Loucy (cell line): ENCODE results near the gene DNAJC17.

Experiments used
- H2AFZ ChIP-seq: fragments of 200-600 bp; sonication (generic); 2 replicates; pipeline ENCODE4 v1.6.0; 2016; ENCODE audit warnings: antibody characterized with exemption, mild to moderate bottlenecking, low read length, moderate library complexity
- H3F3A ChIP-seq: fragments of 200-600 bp; 2 replicates; pipeline ENCODE4 v1.6.0; 2016; ENCODE audit warnings: antibody characterized with exemption, low read depth, mild to moderate bottlenecking
- H3K27me3 ChIP-seq: fragments of 200-600 bp; sonication (generic); 2 replicates; pipeline ENCODE4 v1.6.1; 2014; ENCODE audit warnings: low read length, mild to moderate bottlenecking; ENCODE audit not compliant: insufficient read depth, poor library complexity, severe bottlenecking
- H3K36me3 ChIP-seq: fragments of 200-600 bp; sonication (generic); 2 replicates; pipeline ENCODE4 v1.6.1; 2016; ENCODE audit warnings: low read length; ENCODE audit not compliant: insufficient read depth
- H3K4me1 ChIP-seq: fragments of 200-600 bp; sonication (generic); 2 replicates; pipeline ENCODE4 v1.5.1; 2014; ENCODE audit warnings: low read length, mild to moderate bottlenecking; ENCODE audit not compliant: insufficient read depth, poor library complexity, severe bottlenecking
- H3K4me2 ChIP-seq: fragments of 200-600 bp; sonication (generic); 2 replicates; pipeline ENCODE4 v1.6.0; 2014; ENCODE audit warnings: antibody characterized with exemption, low read length, low read depth, mild to moderate bottlenecking; ENCODE audit not compliant: poor library complexity, severe bottlenecking
- H3K4me3 ChIP-seq: fragments of 200-600 bp; sonication (generic); 2 replicates; pipeline ENCODE4 v1.5.1; 2014; ENCODE audit warnings: low read length, mild to moderate bottlenecking, mixed read lengths; ENCODE audit not compliant: poor library complexity, severe bottlenecking
- H3K79me2 ChIP-seq: fragments of 200-600 bp; sonication (generic); 2 replicates; pipeline ENCODE4 v1.6.1; 2014; ENCODE audit warnings: low read length; ENCODE audit not compliant: insufficient read depth
- H3K9ac ChIP-seq: fragments of 200-600 bp; sonication (generic); 2 replicates; pipeline ENCODE4 v1.6.0; 2014; ENCODE audit warnings: mild to moderate bottlenecking, low read depth, low read length, moderate library complexity; ENCODE audit not compliant: poor library complexity, severe bottlenecking
- H3K9me2 ChIP-seq: fragments of 200-600 bp; sonication (generic); replicated peaks from 2 replicates; pipeline ENCODE4 v1.6.1; 2016; ENCODE audit warnings: low read depth, low read length, mixed read lengths
- H3K9me3 ChIP-seq: fragments of 200-600 bp; sonication (generic); 2 replicates; pipeline ENCODE4 v1.6.1; 2014; ENCODE audit warnings: mild to moderate bottlenecking, antibody characterized with exemption, low read length, low read depth; ENCODE audit not compliant: insufficient read depth
- H4K20me1 ChIP-seq: fragments of 200-600 bp; sonication (generic); 2 replicates; pipeline ENCODE4 v1.6.0; 2014; ENCODE audit warnings: antibody characterized with exemption, low read length, mild to moderate bottlenecking; ENCODE audit not compliant: insufficient read depth, poor library complexity, severe bottlenecking
- EZH2phosphoT487 ChIP-seq: fragments of 200-600 bp; IDR thresholded peaks from 2 replicates; pipeline ENCODE4 v1.6.1; 2018; ENCODE audit warnings: antibody characterized with exemption, mild to moderate bottlenecking, moderate library complexity, borderline replicate concordance
- TF ChIP-seq, protein P1 (sequence below): fragments of 200-600 bp; sonication (generic); conservative IDR thresholded peaks from 2 replicates; pipeline ENCODE4 v1.5.1; 2014; ENCODE audit warnings: mild to moderate bottlenecking, antibody characterized with exemption, low read length

DNAJC17 gene

DNA sequence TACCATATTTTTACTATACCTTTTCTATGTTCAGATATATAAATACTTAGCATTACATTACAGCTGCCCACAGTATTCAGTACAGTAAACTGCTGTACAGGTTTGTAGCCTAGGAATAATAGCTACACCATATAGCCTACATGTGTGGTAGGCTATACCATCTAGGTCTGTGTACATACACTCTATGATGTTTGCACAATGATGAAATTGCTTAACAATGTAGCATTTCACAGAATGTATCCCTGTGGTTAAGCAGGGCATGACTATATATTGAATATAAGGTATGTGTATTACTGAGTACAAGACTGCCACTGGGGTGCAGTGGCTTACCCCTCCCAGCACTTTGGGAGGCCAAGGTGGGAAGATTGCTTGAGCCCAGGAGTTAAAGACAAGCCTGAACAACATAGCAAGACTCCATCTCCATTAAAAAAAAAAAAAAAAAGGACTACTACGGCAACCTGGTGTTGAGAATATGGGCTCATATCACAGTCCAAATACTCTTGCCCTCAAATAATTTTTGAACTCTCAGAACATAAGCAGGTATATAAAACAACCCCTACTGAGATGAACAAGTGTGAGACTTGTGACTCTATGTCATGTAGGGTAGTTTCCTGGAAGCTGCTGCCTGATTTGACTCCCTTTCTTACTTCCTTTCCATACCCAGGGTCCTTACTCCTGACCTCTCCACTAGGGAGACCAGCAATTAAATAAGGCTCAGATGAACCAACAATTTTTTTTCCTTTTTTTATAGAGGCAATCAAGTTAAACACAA lies 16.5 kb upstream of the DNAJC17 start:
- no peaks in the 10 kb centered on the region for H3K79me2 ChIP-seq
- H3K4me1 ChIP-seq = no peaks in the 10 kb centered on the region
- no peaks in the 10 kb centered on the region for H3F3A ChIP-seq
- no peak overlapping the region for H3K4me2 ChIP-seq
- TF ChIP-seq EZH2phosphoT487 = no peak
- TF ChIP-seq, protein P1, sequence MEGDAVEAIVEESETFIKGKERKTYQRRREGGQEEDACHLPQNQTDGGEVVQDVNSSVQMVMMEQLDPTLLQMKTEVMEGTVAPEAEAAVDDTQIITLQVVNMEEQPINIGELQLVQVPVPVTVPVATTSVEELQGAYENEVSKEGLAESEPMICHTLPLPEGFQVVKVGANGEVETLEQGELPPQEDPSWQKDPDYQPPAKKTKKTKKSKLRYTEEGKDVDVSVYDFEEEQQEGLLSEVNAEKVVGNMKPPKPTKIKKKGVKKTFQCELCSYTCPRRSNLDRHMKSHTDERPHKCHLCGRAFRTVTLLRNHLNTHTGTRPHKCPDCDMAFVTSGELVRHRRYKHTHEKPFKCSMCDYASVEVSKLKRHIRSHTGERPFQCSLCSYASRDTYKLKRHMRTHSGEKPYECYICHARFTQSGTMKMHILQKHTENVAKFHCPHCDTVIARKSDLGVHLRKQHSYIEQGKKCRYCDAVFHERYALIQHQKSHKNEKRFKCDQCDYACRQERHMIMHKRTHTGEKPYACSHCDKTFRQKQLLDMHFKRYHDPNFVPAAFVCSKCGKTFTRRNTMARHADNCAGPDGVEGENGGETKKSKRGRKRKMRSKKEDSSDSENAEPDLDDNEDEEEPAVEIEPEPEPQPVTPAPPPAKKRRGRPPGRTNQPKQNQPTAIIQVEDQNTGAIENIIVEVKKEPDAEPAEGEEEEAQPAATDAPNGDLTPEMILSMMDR = no peak
- H4K20me1 ChIP-seq = no peaks in the 10 kb centered on the region
- H3K4me3 ChIP-seq = no peak overlapping the region
- no peaks in the 10 kb centered on the region for H3K36me3 ChIP-seq
- H3K27me3 ChIP-seq = no peaks in the 10 kb centered on the region
- H2AFZ ChIP-seq = no peak overlapping the region
- no peaks in the 10 kb centered on the region for H3K9me2 ChIP-seq
- no peak overlapping the region for H3K9ac ChIP-seq
- no peaks in the 10 kb centered on the region for H3K9me3 ChIP-seq

DNA sequence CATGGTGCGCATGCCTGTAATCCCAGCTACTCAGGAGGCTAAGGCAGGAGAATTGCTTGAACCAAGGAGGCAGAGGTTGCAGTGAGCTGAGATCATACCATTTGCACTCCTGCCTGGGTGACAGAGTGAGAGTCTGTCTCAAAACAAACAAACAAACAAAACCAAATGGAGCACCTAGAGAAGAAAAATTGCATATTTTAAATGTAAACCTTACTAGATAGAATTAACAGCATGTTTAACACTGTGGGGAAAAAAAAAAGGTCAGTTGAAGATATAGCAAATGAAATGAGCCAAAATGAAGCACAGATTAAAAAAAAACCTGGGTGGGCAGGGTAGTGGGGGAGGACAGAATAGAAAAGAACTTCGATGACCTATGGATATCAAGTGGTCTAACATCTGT lies 13.9 kb upstream of the DNAJC17 start:
- H3K9ac ChIP-seq = no peak overlapping the region
- H2AFZ ChIP-seq = no peak overlapping the region
- no peaks in the 10 kb centered on the region for H3K9me2 ChIP-seq
- no peaks in the 10 kb centered on the region for H3K36me3 ChIP-seq
- H3K9me3 ChIP-seq = no peaks in the 10 kb centered on the region
- no peak for TF ChIP-seq EZH2phosphoT487
- TF ChIP-seq, protein P1 = no peak
- no peaks in the 10 kb centered on the region for H3K27me3 ChIP-seq
- no peaks in the 10 kb centered on the region for H4K20me1 ChIP-seq
- H3K4me2 ChIP-seq = no peak overlapping the region
- H3K79me2 ChIP-seq = no peaks in the 10 kb centered on the region
- H3K4me1 ChIP-seq = no peaks in the 10 kb centered on the region
- H3K4me3 ChIP-seq = no peak overlapping the region
- no peaks in the 10 kb centered on the region for H3F3A ChIP-seq

DNA sequence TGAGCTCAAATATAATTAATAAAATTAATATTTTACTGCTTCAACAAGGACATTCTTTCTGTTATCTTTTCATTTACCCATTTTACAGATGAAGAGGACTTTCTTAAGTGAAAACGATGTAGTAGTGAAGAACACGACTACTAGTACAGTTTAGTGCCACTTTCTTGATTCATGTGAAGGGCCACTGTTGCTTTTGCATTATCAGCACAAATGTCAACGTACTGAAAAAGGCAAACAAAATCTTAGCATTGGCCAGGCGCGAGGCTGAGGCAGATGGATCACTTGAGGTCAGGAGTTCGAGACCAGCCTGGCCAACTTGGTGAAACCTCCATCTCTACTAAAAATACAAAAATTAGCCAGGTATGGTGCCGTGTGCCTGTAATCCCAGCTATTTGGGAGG lies 11.8 kb upstream of the DNAJC17 start:
- Histone ChIP-seq H3K9me2 (no peaks in the 10 kb centered on the region), H3K9me3 (no peaks in the 10 kb centered on the region), H4K20me1 (no peaks in the 10 kb centered on the region), H2AFZ (no peak overlapping the region), H3F3A (no peaks in the 10 kb centered on the region), H3K4me3 (no peak overlapping the region), H3K79me2 (no peaks in the 10 kb centered on the region), H3K36me3 (no peaks in the 10 kb centered on the region), H3K4me2 (no peak overlapping the region), H3K27me3 (no peaks in the 10 kb centered on the region), H3K4me1 (no peaks in the 10 kb centered on the region), H3K9ac (no peak overlapping the region)
- TF ChIP-seq EZH2phosphoT487 = no peak
- TF ChIP-seq, protein P1 = no peak
